ENCODE data around the gene INO80C. TPM values are rescaled to one million over a fixed set of nuclear protein-coding genes. Genes with fewer than 3 reads are reported as not detected.

The INO80C gene
- total and polyA plus RNA-seq, 2 of the 4 experiments (the other 2 are of a cell fraction) = 5.6 to 17.1 TPM

- H3K79me1 ChIP-seq (ENCODE audit: low read depth in 1 of 2, low read length in 2 of 2) = peaks cover 14 to 21% of the 10 kb centered on the region in 2 experiments; a peak in 3 of 4 replicates
- TF ChIP-seq NFE2L2 (IDR thresholded peaks at IDR 0.05; ENCODE audit: low read depth, low read length) = peak; percentile 51; the same call in 1 of the 2 replicates
- TF ChIP-seq MAFK (IDR thresholded peaks at IDR 0.05; ENCODE audit: low read depth, low read length) = peak; percentile 86
- TF ChIP-seq SMC3 (IDR thresholded peaks at IDR 0.05; ENCODE audit: low read depth, low read length) = no peak
- TF ChIP-seq RAD21 (IDR thresholded peaks at IDR 0.05; ENCODE audit: low read length) = no peak
- H4K5ac ChIP-seq (ENCODE audit: low read depth, low read length) = no peak overlapping the region; the same call in 1 of the 2 replicates
- no peak overlapping the region for H4K91ac ChIP-seq (ENCODE audit: insufficient read depth, low read depth, low read length)
- H2AFZ ChIP-seq (replicated peaks; ENCODE audit: low read length, poor library complexity) = no peak overlapping the region
- peaks cover 7% of the 10 kb centered on the region for H3K9me1 ChIP-seq (ENCODE audit: insufficient read depth, low read length)
- in situ Hi-C loops (cut with MboI; ENCODE audit: low sequenced_read_pairs) (no loop called here), intact Hi-C loops (cut with micrococcal nuclease) (loop anchor here (2.0 to 10.0 kb wide), 3 partner anchors 79 to 255 kb away; partner anchors contain the start of gene ZNF397), dilution Hi-C loops (cut with HindIII; ENCODE audit: low sequenced_read_pairs, unreplicated experiment) (no loop called here)
- ChIA-PET CTCF (no interaction called here), POLR2A (ENCODE audit: unreplicated experiment) (interaction anchor here (0.7 kb wide), 1 partner anchor 150 kb away, joined by 4 read pairs; no protein-coding TSS in a partner anchor)
- no peak overlapping the region for H2AK5ac ChIP-seq (ENCODE audit: low read depth, low read length)
- H2BK120ac ChIP-seq (ENCODE audit: low read depth, low read length) = 0 out of 2 replicates have a peak overlapping the region, but pooled peaks have one; percentile 12
- peak; percentile 10 for ATAC-seq (ENCODE audit: low read depth)
- H3K4ac ChIP-seq (ENCODE audit: low read depth, low read length) = peak overlapping the region; percentile 19
- H3K27ac ChIP-seq (ENCODE audit: insufficient read depth, low read length) = no peak overlapping the region
- H3K36me3 ChIP-seq (ENCODE audit: control insufficient read depth, insufficient read depth, low read length) = no peaks in the 10 kb centered on the region
- BruUV-seq (replicated peaks) = no TSS peak
- H2BK15ac ChIP-seq (ENCODE audit: low read depth, low read length) = no peak overlapping the region
- H4K8ac ChIP-seq (ENCODE audit: low read depth in 2 of 2, low read length in 2 of 2) = peak overlapping the region in 1 of 2 experiments; percentile 12; a peak in 1 of 4 replicates
- no peaks in the 10 kb centered on the region for H3K9me3 ChIP-seq (ENCODE audit: control insufficient read depth, insufficient read depth, low read length)
- H3K18ac ChIP-seq (ENCODE audit: low read depth, low read length) = no peak overlapping the region; the same call in 1 of the 2 replicates
- no peak overlapping the region for H2AK9ac ChIP-seq (replicated peaks; ENCODE audit: low read depth, low read length, poor library complexity)
- H3K4me1 ChIP-seq (ENCODE audit: control insufficient read depth, insufficient read depth, low read length) = peaks cover 3% of the 10 kb centered on the region
- no peaks in the 10 kb centered on the region for H3K27me3 ChIP-seq (ENCODE audit: control insufficient read depth, insufficient read depth, low read length)
- no peak overlapping the region for H3K4me3 ChIP-seq (ENCODE audit: insufficient read depth, low read depth, low read length)
- H3K4me2 ChIP-seq (ENCODE audit: low read depth, low read length) = peak overlapping the region; percentile 41
- WGBS, 2 experiments (ENCODE audit: extremely low coverage in 2 of 2, insufficient read length in 1 of 2) = no CpG with 5 or more reads among the region's 7 CpGs
- H2BK20ac ChIP-seq (ENCODE audit: low read depth, low read length) = no peak overlapping the region
- no peak overlapping the region for H3K56ac ChIP-seq (ENCODE audit: extremely low read depth, insufficient read depth, low read length)
- peak overlapping the region; percentile 20 for H2BK5ac ChIP-seq (ENCODE audit: low read depth, low read length, poor library complexity, severe bottlenecking)
- H3K9ac ChIP-seq (ENCODE audit: low read depth, low read length) = no peak overlapping the region
- no peak overlapping the region for H3K23ac ChIP-seq (ENCODE audit: low read depth, low read length)
- H4K20me1 ChIP-seq (ENCODE audit: insufficient read depth, low read length) = no peaks in the 10 kb centered on the region
- H3K14ac ChIP-seq (replicated peaks; ENCODE audit: low read depth, low read length) = no peak overlapping the region
- peak; percentile 64 for DNase-seq
Observed at GRCh38 chr18:35495536-35496314, 2.0 kb downstream of the INO80C start.

Measured in IMR-90 (cell line).